ENCODE measurements around the gene THRSP.

DNA sequence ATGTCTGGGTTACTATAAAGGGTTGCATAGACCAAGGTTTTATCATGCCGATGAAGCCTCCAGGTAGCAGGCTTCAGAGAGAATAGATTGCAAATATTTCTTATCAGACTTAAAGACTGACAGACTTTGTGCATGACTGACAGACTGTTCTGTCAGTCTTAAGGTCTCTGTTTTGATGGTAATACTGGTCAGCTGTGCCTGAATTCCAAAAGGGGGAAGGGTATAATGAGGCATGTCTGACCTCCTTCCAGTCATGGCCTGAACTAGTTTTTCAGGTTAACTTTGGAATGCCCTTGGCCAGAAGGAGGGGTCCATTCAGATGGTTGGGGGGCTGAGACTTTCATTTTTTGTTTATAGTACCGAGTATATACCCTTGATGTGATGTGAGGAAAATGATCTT lies 35.9 kb upstream of the THRSP start:
- TF ChIP-seq, protein P1, sequence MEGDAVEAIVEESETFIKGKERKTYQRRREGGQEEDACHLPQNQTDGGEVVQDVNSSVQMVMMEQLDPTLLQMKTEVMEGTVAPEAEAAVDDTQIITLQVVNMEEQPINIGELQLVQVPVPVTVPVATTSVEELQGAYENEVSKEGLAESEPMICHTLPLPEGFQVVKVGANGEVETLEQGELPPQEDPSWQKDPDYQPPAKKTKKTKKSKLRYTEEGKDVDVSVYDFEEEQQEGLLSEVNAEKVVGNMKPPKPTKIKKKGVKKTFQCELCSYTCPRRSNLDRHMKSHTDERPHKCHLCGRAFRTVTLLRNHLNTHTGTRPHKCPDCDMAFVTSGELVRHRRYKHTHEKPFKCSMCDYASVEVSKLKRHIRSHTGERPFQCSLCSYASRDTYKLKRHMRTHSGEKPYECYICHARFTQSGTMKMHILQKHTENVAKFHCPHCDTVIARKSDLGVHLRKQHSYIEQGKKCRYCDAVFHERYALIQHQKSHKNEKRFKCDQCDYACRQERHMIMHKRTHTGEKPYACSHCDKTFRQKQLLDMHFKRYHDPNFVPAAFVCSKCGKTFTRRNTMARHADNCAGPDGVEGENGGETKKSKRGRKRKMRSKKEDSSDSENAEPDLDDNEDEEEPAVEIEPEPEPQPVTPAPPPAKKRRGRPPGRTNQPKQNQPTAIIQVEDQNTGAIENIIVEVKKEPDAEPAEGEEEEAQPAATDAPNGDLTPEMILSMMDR (conservative IDR thresholded peaks at IDR 0.05; ENCODE audit: low read depth in 2 of 2) = no peak
- no peak for TF ChIP-seq POLR2AphosphoS5 (IDR thresholded peaks at IDR 0.05; ENCODE audit: low read depth)
- no peak for TF ChIP-seq ZNF114 (CRISPR knock-in tag; IDR thresholded peaks at IDR 0.05)
- TF ChIP-seq ZNF331 (CRISPR knock-in tag; IDR thresholded peaks at IDR 0.05; ENCODE audit: low read depth) = no peak
